Common myeloid progenitor, CD34-positive (primary cell): ENCODE data around the gene TLNRD1.

Experiments
- CTCF ChIA-PET: fragments of 350-600 bp; sonication (Branson Sonifier 250); formaldehyde crosslinking; loops from one replicate; lab custom pipeline; 2021; ENCODE audit warnings: antibody characterized with exemption; lab: Charles Lee
- POLR2A ChIA-PET: fragments of 350-600 bp; sonication (Branson Sonifier 250); formaldehyde crosslinking; loops from one replicate; lab custom pipeline; 2021; ENCODE audit warnings: antibody characterized with exemption; lab: Charles Lee
- DNase-seq, 3 donors: peaks; one replicate each; pipeline versions ENCODE4 v3.0.0 to v3.0.0-alpha.2; 2013
- H3K27ac ChIP-seq, 2 experiments: 1 replicate in 1 of 2; 2 replicates in 1 of 2; pipeline ENCODE4 v1.7.0; 2013; ENCODE audit warnings: inconsistent platforms in 2 of 2, low read length in 2 of 2, mild to moderate bottlenecking in 2 of 2, low read depth in 1 of 2, moderate library complexity in 1 of 2; ENCODE audit not compliant: severe bottlenecking in 2 of 2, insufficient read depth in 1 of 2, poor library complexity in 1 of 2
- H3K27me3 ChIP-seq, 5 experiments: replicated peaks in 2 of 5; 1 replicate in 3 of 5; 2 replicates in 2 of 5; pipeline versions ENCODE4 v1.6.1 to v1.7.0; 2013; ENCODE audit warnings: low read length in 4 of 5, mild to moderate bottlenecking in 2 of 5, moderate library complexity in 2 of 5, inconsistent platforms in 1 of 5; ENCODE audit not compliant: insufficient read depth in 5 of 5, control insufficient read depth in 4 of 5
- H3K36me3 ChIP-seq, 4 experiments: 1 replicate in 2 of 4; 2 replicates in 2 of 4; pipeline versions ENCODE4 v1.6.1 to v1.7.0; 2013; ENCODE audit warnings: low read length in 3 of 4, control low read depth in 1 of 4, mild to moderate bottlenecking in 1 of 4; ENCODE audit not compliant: control insufficient read depth in 4 of 4, insufficient read depth in 4 of 4
- H3K4me1 ChIP-seq, 4 experiments: 1 replicate in 3 of 4; 2 replicates in 1 of 4; pipeline versions ENCODE4 v1.6.1 to v1.7.1; 2013; ENCODE audit warnings: low read length in 3 of 4, mild to moderate bottlenecking in 3 of 4, control low read depth in 1 of 4, inconsistent platforms in 1 of 4, moderate library complexity in 1 of 4; ENCODE audit not compliant: control insufficient read depth in 4 of 4, insufficient read depth in 4 of 4; ENCODE audit errors: control extremely low read depth in 1 of 4
- H3K4me3 ChIP-seq, 7 experiments: 1 replicate in 4 of 7; 2 replicates in 3 of 7; pipeline versions ENCODE4 v1.5.1 to v1.7.0; 2013; ENCODE audit warnings: mild to moderate bottlenecking in 7 of 7, low read length in 6 of 7, moderate library complexity in 6 of 7, inconsistent platforms in 2 of 7, low read depth in 2 of 7, control low read depth in 1 of 7; ENCODE audit not compliant: insufficient read depth in 4 of 7, control insufficient read depth in 1 of 7; ENCODE audit errors: extremely low read depth in 1 of 7
- H3K9me3 ChIP-seq, 5 experiments: 1 replicate in 4 of 5; 2 replicates in 1 of 5; pipeline versions ENCODE4 v1.6.1 to v1.7.1; 2013; ENCODE audit warnings: low read length in 4 of 5, mild to moderate bottlenecking in 2 of 5, inconsistent platforms in 1 of 5, low read depth in 1 of 5, moderate library complexity in 1 of 5; ENCODE audit not compliant: control insufficient read depth in 4 of 5, insufficient read depth in 2 of 5; ENCODE audit errors: control extremely low read depth in 1 of 5
- WGBS: methylation state at CpG from one replicate; pipeline ENCODE4 v1.1.5; 2013; ENCODE audit not compliant: insufficient coverage; 5-methylcytosine and 5-hydroxymethylcytosine counted together

The TLNRD1 gene

GRCh38 chr15:81043281-81043934 lies 42.7 kb downstream of the TLNRD1 start:
- no peaks in the 10 kb centered on the region for H3K27me3 ChIP-seq
- 100% methylated on average over 2 of the region's 2 CpGs for WGBS
- ChIA-PET POLR2A (interaction anchor here (1.1 kb wide), 1 partner anchor 43 kb away, joined by 3 read pairs; the partner anchor contains the start of gene TLNRD1), CTCF (interaction anchor here (1.1 kb wide), 1 partner anchor 26 kb away, joined by 3 read pairs; no protein-coding TSS in a partner anchor)
- peaks cover 0 to 4% (median 2%) of the 10 kb centered on the region in 5 experiments for H3K9me3 ChIP-seq
- no peak for DNase-seq
- no peaks in the 10 kb centered on the region for H3K36me3 ChIP-seq
- H3K4me3 ChIP-seq, result no peak overlapping the region
- no peak overlapping the region for H3K27ac ChIP-seq
- H3K4me1 ChIP-seq, result peaks cover 0 to 29% (median 19%) of the 10 kb centered on the region in 4 experiments

- peak in 2 of 3 donors; percentile 71 to 82 for DNase-seq
- Histone ChIP-seq H3K4me3 (no peak overlapping the region), H3K4me1 (peaks cover 0 to 23% (median 15%) of the 10 kb centered on the region in 4 experiments), H3K27ac (no peak overlapping the region), H3K36me3 (no peaks in the 10 kb centered on the region), H3K9me3 (peaks cover 0 to 4% (median 2%) of the 10 kb centered on the region in 5 experiments), H3K27me3 (no peaks in the 10 kb centered on the region)
- POLR2A ChIA-PET, result interaction anchor here (1.1 kb wide), 1 partner anchor 43 kb away, joined by 3 read pairs; the partner anchor contains the start of gene TLNRD1
- WGBS, result 79% methylated on average over 3 of the region's 6 CpGs
- CTCF ChIA-PET, result interaction anchor here (1.1 kb wide), 1 partner anchor 25 kb away, joined by 3 read pairs; no protein-coding TSS in a partner anchor
These were observed 43.3 kb downstream of the TLNRD1 start for GRCh38 chr15:81043935-81044575.

DNA sequence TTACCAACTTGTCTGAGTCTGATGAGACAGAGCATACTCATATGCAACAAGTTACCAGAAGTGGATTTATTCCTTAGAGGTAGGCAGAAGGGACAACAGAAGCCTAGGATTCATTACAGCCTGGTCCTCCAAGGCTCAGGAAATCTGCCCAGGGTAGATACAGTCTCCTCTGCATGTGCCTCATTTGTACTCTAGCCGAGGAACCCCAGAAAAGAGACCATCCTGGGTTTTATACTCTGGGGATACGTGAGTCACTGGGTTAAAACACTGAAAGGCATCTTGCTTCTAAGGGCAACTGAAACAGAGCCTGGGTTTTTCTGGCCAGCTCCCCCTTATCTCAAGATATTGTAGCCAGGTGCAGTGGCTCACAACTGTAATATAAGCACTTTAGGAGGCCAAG lies 45.6 kb downstream of the TLNRD1 start:
- CTCF ChIA-PET, result no interaction called here
- no peak overlapping the region for H3K27ac ChIP-seq
- H3K36me3 ChIP-seq, result no peaks in the 10 kb centered on the region
- POLR2A ChIA-PET, result no interaction called here
- no peak overlapping the region for H3K4me3 ChIP-seq
- no peaks in the 10 kb centered on the region for H3K27me3 ChIP-seq
- 100% methylated on average over 2 of the region's 2 CpGs for WGBS
- H3K9me3 ChIP-seq, result peaks cover 0 to 4% (median 2%) of the 10 kb centered on the region in 5 experiments
- peaks cover 0 to 9% (median 2%) of the 10 kb centered on the region in 4 experiments for H3K4me1 ChIP-seq
- DNase-seq, result no peak

GRCh38 chr15:81047928-81048327 lies 47.2 kb downstream of the TLNRD1 start:
- no peak overlapping the region for H3K4me3 ChIP-seq
- no peak overlapping the region for H3K27ac ChIP-seq
- H3K9me3 ChIP-seq, result peaks cover 0 to 4% (median 2%) of the 10 kb centered on the region in 5 experiments
- ChIA-PET CTCF (interaction anchor here (2.8 kb wide), 1 partner anchor 8 kb away, joined by 13 read pairs; no protein-coding TSS in a partner anchor), POLR2A (no interaction called here)
- DNase-seq, result no peak
- H3K4me1 ChIP-seq, result peaks cover 0 to 16% (median 8%) of the 10 kb centered on the region in 4 experiments
- 95% methylated on average over 3 of the region's 3 CpGs for WGBS
- H3K27me3 ChIP-seq, result no peaks in the 10 kb centered on the region
- no peaks in the 10 kb centered on the region for H3K36me3 ChIP-seq

DNA sequence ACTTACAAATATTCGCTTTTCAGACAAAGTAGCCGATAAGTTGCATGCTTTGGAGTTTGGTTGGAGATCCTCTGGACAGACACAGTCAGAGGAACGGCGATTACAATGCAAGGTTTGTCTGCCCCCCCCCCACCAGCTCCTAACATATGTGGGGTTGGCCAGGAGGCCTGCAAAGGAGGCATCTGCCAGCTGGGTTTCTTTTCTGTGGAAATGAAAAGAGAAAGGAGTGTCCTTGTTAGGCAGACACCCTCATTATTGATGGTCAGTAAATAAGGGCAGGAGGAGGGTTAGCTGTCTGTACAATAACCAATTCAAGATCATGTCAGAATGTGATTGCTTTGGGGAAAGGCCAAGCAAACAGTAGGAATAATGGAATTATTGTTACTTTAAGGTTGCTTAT lies 49.1 kb downstream of the TLNRD1 start:
- CTCF ChIA-PET, result interaction anchor here (0.8 to 2.8 kb wide), 5 partner anchors 10 to 216 kb away, joined by 3 to 13 read pairs (median 3); no protein-coding TSS in a partner anchor
- no peak overlapping the region for H3K4me3 ChIP-seq
- peaks cover 0 to 7% (median 5%) of the 10 kb centered on the region in 4 experiments for H3K4me1 ChIP-seq
- no peaks in the 10 kb centered on the region for H3K27me3 ChIP-seq
- no peaks in the 10 kb centered on the region for H3K36me3 ChIP-seq
- no peak for DNase-seq
- POLR2A ChIA-PET, result no interaction called here
- H3K9me3 ChIP-seq, result peaks cover 0 to 4% (median 2%) of the 10 kb centered on the region in 5 experiments
- WGBS, result no CpG with 5 or more reads among the region's 4 CpGs
- no peak overlapping the region for H3K27ac ChIP-seq

DNA sequence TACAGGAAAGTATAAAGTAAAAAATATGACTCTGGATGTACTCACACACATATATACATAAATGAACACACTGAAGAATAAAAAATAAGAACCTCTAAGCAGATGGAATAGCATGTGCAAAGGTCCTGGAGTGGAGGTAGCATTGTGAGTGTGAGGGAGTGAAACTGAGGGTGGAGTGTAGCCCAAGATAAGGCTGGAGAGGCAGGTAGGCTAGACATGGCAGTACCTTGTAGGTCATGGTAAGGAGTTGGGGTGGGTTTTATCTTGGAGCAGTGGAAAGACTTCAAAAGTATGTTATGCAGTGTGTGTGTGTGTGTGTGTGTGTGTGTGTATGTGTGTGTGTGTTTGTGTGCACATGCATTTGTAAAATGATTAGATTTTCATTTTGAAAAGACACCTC lies 49.5 kb downstream of the TLNRD1 start:
- Histone ChIP-seq H3K4me1 (peaks cover 0 to 7% (median 5%) of the 10 kb centered on the region in 4 experiments), H3K27ac (no peak overlapping the region), H3K27me3 (no peaks in the 10 kb centered on the region), H3K36me3 (no peaks in the 10 kb centered on the region), H3K4me3 (no peak overlapping the region), H3K9me3 (peaks cover 0 to 4% (median 2%) of the 10 kb centered on the region in 5 experiments)
- CTCF ChIA-PET, result interaction anchor here (1.2 kb wide), 1 partner anchor 16 kb away, joined by 3 read pairs; no protein-coding TSS in a partner anchor
- DNase-seq, result no peak
- POLR2A ChIA-PET, result no interaction called here
